Lower lobe of right lung (tissue), 2 donors: ENCODE results near the gene ASCC1. TPM values are rescaled to one million over a fixed set of nuclear protein-coding genes. Genes with fewer than 3 reads are reported as not detected.

ENCODE experiments used
- ATAC-seq, 2 donors: fragments of 200-7000 bp; cut with Tn5 transposase; one replicate each; pipeline ENCODE4 v1.9.1; 2020 to 2022; ENCODE audit warnings: mild to moderate bottlenecking in 2 of 2, moderate library complexity in 2 of 2
- DNase-seq: peaks from one replicate; pipeline ENCODE4 v3.0.0-alpha.2; 2020
- H3K27ac ChIP-seq: fragments of 200-600 bp; one replicate; pipeline ENCODE4 v1.8.0; 2022
- H3K27me3 ChIP-seq: fragments of 200-600 bp; one replicate; pipeline ENCODE4 v1.8.0; 2022; ENCODE audit warnings: low read depth
- H3K36me3 ChIP-seq: fragments of 200-600 bp; one replicate; pipeline ENCODE4 v1.8.0; 2022; ENCODE audit warnings: mild to moderate bottlenecking
- H3K4me1 ChIP-seq: fragments of 200-600 bp; one replicate; pipeline ENCODE4 v1.8.0; 2022
- H3K4me3 ChIP-seq: fragments of 200-600 bp; one replicate; pipeline ENCODE4 v1.8.0; 2022; ENCODE audit warnings: mild to moderate bottlenecking
- H3K9me3 ChIP-seq: fragments of 200-600 bp; one replicate; pipeline ENCODE4 v1.8.0; 2022
- CTCF ChIP-seq: fragments of 200-600 bp; IDR thresholded peaks from one replicate; pipeline ENCODE4 v1.8.0; 2022; ENCODE audit warnings: antibody characterized with exemption, mild to moderate bottlenecking
- intact Hi-C: fragments of 100-400 bp; cut with DNase I; formaldehyde crosslinking; loops from one replicate; pipeline ENCODE4 v1.11.0; 2022
- total RNA-seq: library from RNA; stranded (reverse); fragmentation: NEBNext Ultra II Directional; extraction: Animal tissue kit (Norgen Biotek cat#: 25700); gene quantifications from one replicate; pipeline ENCODE4 v1.2.1, GENCODE V29; 2021
- donor health status: DM: no; HTN: yes; CAD: no; lungs with severe emphysema.

Gene ASCC1
- total RNA-seq, 1 donor from 2014 or later, result 23.9 TPM

GRCh38 chr10:72058989-72059842 lies 156.9 kb downstream of the ASCC1 start:
- no peak overlapping the region for H3K4me3 ChIP-seq
- H3K36me3 ChIP-seq, result no peaks in the 10 kb centered on the region
- no peaks in the 10 kb centered on the region for H3K9me3 ChIP-seq
- intact Hi-C loops, result no loop called here
- no peak overlapping the region for H3K27ac ChIP-seq
- DNase-seq, result no peak
- H3K4me1 ChIP-seq, result no peaks in the 10 kb centered on the region
- TF ChIP-seq CTCF, result no peak
- no peak for ATAC-seq
- no peaks in the 10 kb centered on the region for H3K27me3 ChIP-seq

DNA sequence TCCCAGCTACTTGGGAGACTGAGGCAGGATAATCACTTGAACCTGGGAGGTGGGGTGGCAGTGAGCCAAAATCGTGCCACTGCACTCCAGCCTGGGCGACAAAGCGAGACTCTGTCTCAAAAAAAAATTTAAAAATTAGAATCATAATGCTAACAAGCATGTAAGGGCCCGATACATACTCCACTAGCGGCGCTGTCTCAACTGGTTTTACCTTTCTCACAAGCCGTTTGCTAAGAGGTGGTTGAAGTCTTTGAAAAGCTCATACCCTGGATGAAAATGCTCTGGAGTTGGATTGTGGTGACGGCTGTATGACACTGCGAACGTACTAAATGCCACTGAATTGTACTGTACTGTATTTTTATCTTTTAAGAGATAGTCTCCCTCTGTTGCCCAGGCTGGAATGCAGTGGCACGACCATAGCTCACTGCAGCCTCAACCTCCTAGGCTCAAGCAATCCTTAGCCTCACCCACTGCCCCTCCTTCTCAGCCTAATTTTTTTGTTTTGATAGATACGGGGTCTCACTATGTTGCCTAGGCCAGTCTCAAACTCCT lies 157.7 kb downstream of the ASCC1 start:
- no peak for ATAC-seq
- H3K27me3 ChIP-seq, result no peaks in the 10 kb centered on the region
- TF ChIP-seq CTCF, result no peak
- no peak overlapping the region for H3K4me3 ChIP-seq
- no peaks in the 10 kb centered on the region for H3K36me3 ChIP-seq
- intact Hi-C loops, result no loop called here
- no peaks in the 10 kb centered on the region for H3K4me1 ChIP-seq
- H3K27ac ChIP-seq, result no peak overlapping the region
- no peak for DNase-seq
- H3K9me3 ChIP-seq, result no peaks in the 10 kb centered on the region

DNA sequence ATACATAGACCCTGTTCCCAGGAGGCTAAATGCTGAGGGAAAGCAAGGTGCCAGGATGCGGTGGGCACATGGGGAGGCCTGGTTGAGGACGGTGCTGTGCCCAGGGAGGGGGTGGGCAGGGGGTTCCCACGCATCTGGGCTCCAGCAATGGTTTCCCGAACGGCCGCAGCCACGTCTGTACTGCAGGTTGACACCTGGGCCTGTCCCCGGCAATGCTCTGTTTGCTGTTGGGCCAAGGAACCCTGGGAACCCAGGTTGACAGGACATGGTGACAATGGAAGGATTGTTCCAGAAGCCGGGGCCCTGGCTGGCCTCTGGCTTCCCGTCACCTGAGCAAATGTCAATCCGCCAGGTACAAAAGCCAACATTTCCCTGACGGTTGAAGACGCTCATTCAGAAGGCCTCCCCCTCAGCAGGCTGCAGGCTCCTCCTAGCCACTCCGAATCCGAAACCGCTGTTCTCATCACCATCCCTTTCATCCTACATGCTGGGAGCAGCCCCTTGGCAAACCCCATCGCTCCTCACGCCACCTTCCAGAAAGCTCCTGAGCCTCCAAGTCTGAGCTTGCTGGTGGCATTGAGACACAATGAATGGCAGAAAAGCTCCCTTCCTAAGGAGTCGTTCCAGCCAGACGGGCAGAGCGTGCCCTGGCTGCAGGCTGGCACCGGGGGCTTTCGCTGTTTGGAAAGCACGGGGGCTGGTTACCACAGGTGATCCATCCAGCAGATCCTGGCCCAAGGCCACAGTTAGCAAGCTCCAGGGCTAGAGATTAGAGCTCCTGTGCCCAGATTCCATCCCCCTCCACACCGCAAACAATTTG lies 158.9 kb downstream of the ASCC1 start:
- intact Hi-C loops, result no loop called here
- Histone ChIP-seq H3K36me3 (no peaks in the 10 kb centered on the region), H3K4me3 (no peak overlapping the region), H3K4me1 (no peaks in the 10 kb centered on the region), H3K27ac (no peak overlapping the region), H3K9me3 (no peaks in the 10 kb centered on the region), H3K27me3 (no peaks in the 10 kb centered on the region)
- DNase-seq (no peak), ATAC-seq (no peak)
- TF ChIP-seq CTCF, result no peak

GRCh38 chr10:72056113-72056512 lies 160.0 kb downstream of the ASCC1 start:
- no peak for ATAC-seq
- Histone ChIP-seq H3K36me3 (no peaks in the 10 kb centered on the region), H3K4me1 (no peaks in the 10 kb centered on the region), H3K4me3 (no peak overlapping the region), H3K9me3 (no peaks in the 10 kb centered on the region), H3K27ac (no peak overlapping the region), H3K27me3 (no peaks in the 10 kb centered on the region)
- no peak for TF ChIP-seq CTCF
- DNase-seq, result no peak
- intact Hi-C loops, result no loop called here

- intact Hi-C loops, result no loop called here
- H3K27me3 ChIP-seq, result no peaks in the 10 kb centered on the region
- TF ChIP-seq CTCF, result no peak
- H3K4me1 ChIP-seq, result no peaks in the 10 kb centered on the region
- no peaks in the 10 kb centered on the region for H3K36me3 ChIP-seq
- no peak overlapping the region for H3K4me3 ChIP-seq
- no peak overlapping the region for H3K27ac ChIP-seq
- no peak for ATAC-seq
- no peaks in the 10 kb centered on the region for H3K9me3 ChIP-seq
- no peak for DNase-seq
Measured at GRCh38 chr10:72053690-72054089, 162.4 kb downstream of the ASCC1 start.
